ENCODE results near the gene VAV2. TPM values are rescaled to one million over a fixed set of nuclear protein-coding genes. Genes with fewer than 3 reads are reported as not detected.
"Not testable (repeated sequence)": the region's sequence is repeated elsewhere in the genome, so short reads cannot be mapped to it uniquely, and the experiment has no call there.

VAV2 gene
- total RNA-seq, 1 experiment from 2014 or later: 21.4 TPM

GRCh38 chr9:133959966-133960567 lies 32.1 kb downstream of the VAV2 start:
- no peak for DNase-seq (ENCODE audit: low spot score)
- in situ Hi-C loops (cut with HindIII; ENCODE audit: low sequenced_read_pairs): loop anchor here (5.0 to 10.0 kb wide), 2 partner anchors 57 to 135 kb away; no protein-coding TSS in a partner anchor

GRCh38 chr9:133959171-133959570 lies 33.0 kb downstream of the VAV2 start:
- in situ Hi-C loops (cut with HindIII; ENCODE audit: low sequenced_read_pairs): no loop called here
- no peak for DNase-seq (ENCODE audit: low spot score)

- no peak for DNase-seq (ENCODE audit: low spot score)
- in situ Hi-C loops (cut with HindIII; ENCODE audit: low sequenced_read_pairs): no loop called here
Observed at GRCh38 chr9:133958756-133959155, 33.4 kb downstream of the VAV2 start.

- DNase-seq (ENCODE audit: low spot score); in situ Hi-C loops (cut with HindIII; ENCODE audit: low sequenced_read_pairs): not testable (repeated sequence)
Observed at GRCh38 chr9:133957772-133958171, 34.4 kb downstream of the VAV2 start.

- in situ Hi-C loops (cut with HindIII; ENCODE audit: low sequenced_read_pairs): no loop called here
- DNase-seq (ENCODE audit: low spot score): no peak
Observed at GRCh38 chr9:133957328-133957727, 34.8 kb downstream of the VAV2 start.

GRCh38 chr9:133956520-133957076 lies 35.5 kb downstream of the VAV2 start:
- in situ Hi-C loops (cut with HindIII; ENCODE audit: low sequenced_read_pairs): no loop called here
- no peak for DNase-seq (ENCODE audit: low spot score)

- in situ Hi-C loops (cut with HindIII; ENCODE audit: low sequenced_read_pairs): no loop called here
- no peak for DNase-seq (ENCODE audit: low spot score)
Observed at GRCh38 chr9:133955821-133956411, 36.2 kb downstream of the VAV2 start.

- in situ Hi-C loops (cut with HindIII; ENCODE audit: low sequenced_read_pairs): no loop called here
Observed at GRCh38 chr9:133954862-133955529, 37.1 kb downstream of the VAV2 start.

GRCh38 chr9:133953976-133954709 lies 38.0 kb downstream of the VAV2 start:
- in situ Hi-C loops (cut with HindIII; ENCODE audit: low sequenced_read_pairs): no loop called here
- DNase-seq (ENCODE audit: low spot score): peak; percentile 0

More at GRCh38 chr9:133954862-133955529, 37.1 kb downstream of the VAV2 start:
- no peak for DNase-seq (ENCODE audit: low spot score)

GRCh38 chr9:133953621-133953975 lies 38.5 kb downstream of the VAV2 start:
- no peak for DNase-seq (ENCODE audit: low spot score)
- in situ Hi-C loops (cut with HindIII; ENCODE audit: low sequenced_read_pairs): no loop called here

- DNase-seq (ENCODE audit: low spot score): no peak
- in situ Hi-C loops (cut with HindIII; ENCODE audit: low sequenced_read_pairs): no loop called here
Observed at GRCh38 chr9:133952598-133953550, 39.2 kb downstream of the VAV2 start.

GRCh38 chr9:133951265-133951664 lies 40.9 kb downstream of the VAV2 start:
- no peak for DNase-seq (ENCODE audit: low spot score)
- in situ Hi-C loops (cut with HindIII; ENCODE audit: low sequenced_read_pairs): no loop called here

- DNase-seq (ENCODE audit: low spot score): no peak
- in situ Hi-C loops (cut with HindIII; ENCODE audit: low sequenced_read_pairs): no loop called here
Observed at GRCh38 chr9:133950629-133951111, 41.5 kb downstream of the VAV2 start.

- no peak for DNase-seq (ENCODE audit: low spot score)
- in situ Hi-C loops (cut with HindIII; ENCODE audit: low sequenced_read_pairs): no loop called here
Observed at GRCh38 chr9:133950192-133950591, 41.9 kb downstream of the VAV2 start.

GRCh38 chr9:133949486-133950061 lies 42.5 kb downstream of the VAV2 start:
- in situ Hi-C loops (cut with HindIII; ENCODE audit: low sequenced_read_pairs): no loop called here
- no peak for DNase-seq (ENCODE audit: low spot score)

- in situ Hi-C loops (cut with HindIII; ENCODE audit: low sequenced_read_pairs): no loop called here
- DNase-seq (ENCODE audit: low spot score): no peak
Observed at GRCh38 chr9:133948561-133949485, 43.3 kb downstream of the VAV2 start.

GRCh38 chr9:133948131-133948530 lies 44.0 kb downstream of the VAV2 start:
- in situ Hi-C loops (cut with HindIII; ENCODE audit: low sequenced_read_pairs): no loop called here
- DNase-seq (ENCODE audit: low spot score): no peak

All from G401 (cell line).